ENCODE data around the gene TBL3. TPM values are rescaled to one million over a fixed set of nuclear protein-coding genes. Genes with fewer than 3 reads are reported as not detected.

The TBL3 gene
- total and polyA plus RNA-seq, 5 donors: 19.0 to 39.6 (median 20.3) TPM

DNA sequence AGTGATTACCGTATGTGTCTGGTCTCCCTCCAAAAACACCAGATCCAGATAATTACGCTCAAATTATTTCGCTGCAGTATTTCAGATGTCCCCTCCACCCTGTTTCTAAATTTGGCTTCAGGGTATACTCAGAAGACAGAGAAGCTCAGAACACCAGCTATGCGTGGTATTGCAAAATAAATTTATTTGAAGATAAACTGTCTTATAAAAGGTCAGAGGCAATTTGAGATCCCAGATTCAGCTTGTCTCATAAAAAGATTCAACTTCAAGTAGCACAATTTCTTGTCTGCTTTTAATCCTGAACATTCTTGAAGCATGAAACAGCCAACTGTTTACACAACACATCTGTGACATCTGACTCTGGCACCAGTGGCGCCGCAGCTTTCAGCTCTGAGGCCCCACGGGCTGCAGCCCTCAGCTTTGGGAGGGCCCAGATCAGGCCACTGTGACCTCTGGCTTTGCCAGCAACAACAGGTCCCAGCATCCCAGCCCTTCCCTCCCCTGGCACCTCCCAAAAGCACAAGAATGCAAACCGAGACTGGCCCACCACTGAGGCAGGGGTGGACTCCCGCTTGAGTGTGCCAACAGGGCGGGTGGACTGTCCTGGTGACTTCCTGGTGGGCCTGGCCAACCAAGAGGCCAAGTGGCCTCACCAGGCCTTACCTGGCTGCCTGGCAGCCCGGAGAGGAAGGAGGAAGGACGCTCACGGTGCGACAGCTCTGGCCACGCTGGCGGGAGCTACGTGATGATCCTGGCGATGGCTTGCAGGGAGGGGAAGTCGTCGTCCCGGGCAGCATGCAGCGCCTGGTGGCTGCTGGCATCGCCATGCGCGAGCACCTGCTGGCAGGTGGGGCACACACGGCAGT lies 25.9 kb downstream of the TBL3 start:
- Histone ChIP-seq H3K9me3 (ENCODE audit: control insufficient read depth, low read length) (no peaks in the 10 kb centered on the region), H3K4me1 (ENCODE audit: control insufficient read depth, insufficient read depth, low read length) (peaks cover 2% of the 10 kb centered on the region), H3K4me3 (ENCODE audit: low read length) (no peak overlapping the region), H3K27ac (ENCODE audit: low read length) (no peak overlapping the region), H3K27me3 (ENCODE audit: control insufficient read depth, insufficient read depth) (no peaks in the 10 kb centered on the region)
- DNase-seq: peak; percentile 51 to 65 (median 56)
- peak in 1 of 2 donors; percentile 2 for ATAC-seq
- WGBS: 80% methylated on average over 26 of the region's 26 CpGs
- intact Hi-C loops (cut with DNase I): no loop called here

DNA sequence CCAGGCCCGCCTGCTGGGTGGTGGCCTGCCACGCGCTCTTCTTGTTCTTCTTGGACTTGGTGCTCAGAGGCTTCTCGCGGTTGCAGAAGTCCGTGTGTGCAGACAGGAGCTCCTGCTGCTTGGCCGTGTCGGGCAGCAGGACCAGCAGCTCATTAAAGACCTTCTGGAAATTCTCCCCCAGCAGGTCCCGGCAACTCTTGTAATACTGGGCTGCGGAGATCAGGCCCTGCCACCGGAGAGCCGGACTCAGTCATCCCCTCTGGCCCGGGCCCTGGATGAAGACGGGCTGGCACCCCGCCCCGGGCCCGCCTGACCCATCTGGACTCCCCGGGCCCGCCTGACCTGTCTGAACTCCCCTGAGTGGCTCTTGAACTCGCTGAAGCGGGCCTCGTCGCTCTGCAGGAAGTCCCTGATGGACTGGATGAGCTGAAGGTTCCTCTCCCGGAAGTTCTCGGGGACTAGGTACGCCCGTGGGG lies 26.5 kb downstream of the TBL3 start:
- WGBS: 93% methylated on average over 27 of the region's 27 CpGs
- H3K4me1 ChIP-seq (ENCODE audit: control insufficient read depth, insufficient read depth, low read length): peaks cover 2% of the 10 kb centered on the region
- H3K27ac ChIP-seq (ENCODE audit: low read length): no peak overlapping the region
- no peak overlapping the region for H3K4me3 ChIP-seq (ENCODE audit: low read length)
- no peak for ATAC-seq
- H3K27me3 ChIP-seq (ENCODE audit: control insufficient read depth, insufficient read depth): no peaks in the 10 kb centered on the region
- H3K9me3 ChIP-seq (ENCODE audit: control insufficient read depth, low read length): no peaks in the 10 kb centered on the region
- intact Hi-C loops (cut with DNase I): no loop called here
- peak in 2 of 3 donors; percentile 50 to 52 for DNase-seq

DNA sequence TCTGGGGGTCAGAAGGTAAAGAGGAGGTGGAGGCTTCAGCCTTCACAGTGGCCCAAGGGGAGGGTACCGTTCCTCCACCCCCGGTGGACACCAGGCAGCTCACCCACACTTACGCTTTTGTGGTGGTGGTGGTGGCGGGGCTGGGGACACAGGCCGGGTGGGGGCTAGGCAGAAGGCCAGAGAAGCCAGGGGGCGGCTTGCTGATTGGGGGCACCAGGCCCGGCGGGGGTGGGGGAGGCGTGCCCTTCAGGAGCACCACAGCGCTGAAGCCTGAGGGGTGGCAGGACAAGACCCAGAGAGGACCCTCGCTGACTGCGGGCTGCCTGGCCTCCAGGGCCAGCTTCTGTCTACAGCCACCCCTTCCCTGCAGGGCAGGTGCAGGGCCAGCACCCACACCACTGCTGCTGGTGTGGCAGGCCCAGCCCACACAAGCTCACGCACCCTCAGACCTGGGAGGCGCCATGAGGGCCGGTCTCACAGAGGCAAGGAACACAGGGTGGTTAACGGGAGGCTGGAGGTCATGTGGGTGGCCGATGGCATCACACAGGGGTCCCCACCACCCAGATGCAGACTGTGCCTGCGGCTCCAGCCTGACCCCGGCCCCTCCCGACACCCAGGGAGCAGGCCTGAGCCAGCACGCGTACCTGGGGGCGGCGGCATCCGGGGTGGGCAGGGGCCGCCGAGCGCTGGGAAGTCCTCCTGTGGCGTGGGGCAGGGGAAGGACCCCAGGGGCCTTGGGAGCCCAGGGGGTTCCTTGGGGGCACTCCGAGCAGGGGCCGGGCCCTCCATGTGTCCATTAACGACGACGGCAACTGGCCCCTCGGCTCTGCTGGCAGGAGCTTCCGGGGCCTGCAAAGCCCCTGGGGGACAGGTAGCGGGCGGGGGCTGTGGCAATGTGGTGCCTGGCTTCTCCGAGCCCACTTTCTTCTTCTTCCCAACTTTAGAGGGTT lies 27.3 kb downstream of the TBL3 start:
- DNase-seq: peak in 2 of 3 donors; percentile 57 to 62
- no peak overlapping the region for H3K4me3 ChIP-seq (ENCODE audit: low read length)
- H3K4me1 ChIP-seq (ENCODE audit: control insufficient read depth, insufficient read depth, low read length): peaks cover 2% of the 10 kb centered on the region
- no peak for ATAC-seq
- 93% methylated on average over 39 of the region's 39 CpGs for WGBS
- H3K27me3 ChIP-seq (ENCODE audit: control insufficient read depth, insufficient read depth): no peaks in the 10 kb centered on the region
- H3K27ac ChIP-seq (ENCODE audit: low read length): no peak overlapping the region
- no peaks in the 10 kb centered on the region for H3K9me3 ChIP-seq (ENCODE audit: control insufficient read depth, low read length)
- intact Hi-C loops (cut with DNase I): no loop called here

DNA sequence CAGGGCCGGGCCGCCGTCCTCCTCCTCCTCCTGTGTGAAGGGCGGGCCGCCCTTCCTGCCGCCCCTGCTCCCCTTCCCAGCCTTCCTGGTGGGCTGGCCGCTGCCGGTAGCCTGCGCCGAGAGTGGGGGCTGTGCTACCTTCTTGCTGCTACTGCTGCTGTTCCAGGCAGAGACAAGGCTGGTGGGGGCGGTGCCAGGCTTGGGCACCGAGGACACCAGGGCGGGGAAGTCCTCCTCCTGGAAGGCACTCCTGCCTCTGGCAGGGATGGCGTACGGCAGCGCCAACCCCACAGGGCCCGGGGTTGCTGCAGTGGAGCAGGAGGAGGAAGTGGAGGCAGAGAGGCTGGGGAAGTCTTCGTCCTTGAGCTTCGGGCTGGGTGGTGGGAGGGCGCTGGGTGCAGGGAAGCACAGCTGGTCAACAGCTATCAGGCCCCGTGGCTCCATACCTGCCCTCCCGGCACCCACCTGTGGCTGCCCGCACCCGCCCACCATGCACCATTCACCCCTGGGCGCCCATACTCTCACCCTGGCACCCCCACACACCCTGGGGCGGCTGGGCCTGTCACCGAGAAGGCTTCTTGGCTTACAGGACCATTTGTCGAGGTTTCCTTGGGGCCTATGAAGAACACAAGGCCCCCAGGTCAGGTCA lies 28.1 kb downstream of the TBL3 start:
- intact Hi-C loops (cut with DNase I): loop anchor here in 1 of 4 donors (5.0 kb wide), 1 partner anchor 152 kb away; no protein-coding TSS in a partner anchor
- WGBS: 85% methylated on average over 28 of the region's 28 CpGs

DNA sequence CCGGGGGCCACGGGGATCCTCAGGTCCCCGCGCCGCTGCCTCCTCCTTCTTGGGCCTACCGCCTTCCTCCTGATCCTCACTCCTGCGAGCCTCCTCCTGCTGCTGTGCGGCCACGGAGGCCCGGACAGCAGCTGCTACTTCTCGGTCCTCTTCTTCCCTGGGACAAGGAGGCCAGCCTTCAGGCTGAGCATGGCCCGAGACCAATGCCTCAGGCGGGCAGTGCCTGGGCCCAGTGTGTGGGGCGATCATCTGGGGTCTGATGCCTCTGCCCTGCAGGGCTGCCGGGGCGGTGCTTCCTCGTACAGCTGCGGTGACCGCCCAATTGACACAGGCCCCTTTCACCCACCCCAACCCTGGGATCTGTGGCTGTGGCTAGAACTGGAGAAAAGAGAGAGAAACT lies 29.2 kb downstream of the TBL3 start:
- H3K27ac ChIP-seq (ENCODE audit: low read length): no peak overlapping the region
- 94% methylated on average over 19 of the region's 19 CpGs for WGBS
- H3K9me3 ChIP-seq (ENCODE audit: control insufficient read depth, low read length): no peaks in the 10 kb centered on the region
- intact Hi-C loops (cut with DNase I): loop anchor here in 1 of 4 donors (5.0 kb wide), 1 partner anchor 151 kb away; no protein-coding TSS in a partner anchor
- H3K27me3 ChIP-seq (ENCODE audit: control insufficient read depth, insufficient read depth): no peaks in the 10 kb centered on the region
- DNase-seq (peak in 2 of 3 donors; percentile 40 to 50), ATAC-seq (no peak)
- peaks cover 2% of the 10 kb centered on the region for H3K4me1 ChIP-seq (ENCODE audit: control insufficient read depth, insufficient read depth, low read length)
- no peak overlapping the region for H3K4me3 ChIP-seq (ENCODE audit: low read length)

More for the DNA sequence above, 28.1 kb downstream of the TBL3 start:
- Histone ChIP-seq H3K27ac (ENCODE audit: low read length) (no peak overlapping the region), H3K9me3 (ENCODE audit: control insufficient read depth, low read length) (no peaks in the 10 kb centered on the region), H3K4me3 (ENCODE audit: low read length) (no peak overlapping the region), H3K27me3 (ENCODE audit: control insufficient read depth, insufficient read depth) (no peaks in the 10 kb centered on the region), H3K4me1 (ENCODE audit: control insufficient read depth, insufficient read depth, low read length) (peaks cover 2% of the 10 kb centered on the region)
- DNase-seq (peak in 1 of 3 donors; percentile 53), ATAC-seq (no peak)

DNA sequence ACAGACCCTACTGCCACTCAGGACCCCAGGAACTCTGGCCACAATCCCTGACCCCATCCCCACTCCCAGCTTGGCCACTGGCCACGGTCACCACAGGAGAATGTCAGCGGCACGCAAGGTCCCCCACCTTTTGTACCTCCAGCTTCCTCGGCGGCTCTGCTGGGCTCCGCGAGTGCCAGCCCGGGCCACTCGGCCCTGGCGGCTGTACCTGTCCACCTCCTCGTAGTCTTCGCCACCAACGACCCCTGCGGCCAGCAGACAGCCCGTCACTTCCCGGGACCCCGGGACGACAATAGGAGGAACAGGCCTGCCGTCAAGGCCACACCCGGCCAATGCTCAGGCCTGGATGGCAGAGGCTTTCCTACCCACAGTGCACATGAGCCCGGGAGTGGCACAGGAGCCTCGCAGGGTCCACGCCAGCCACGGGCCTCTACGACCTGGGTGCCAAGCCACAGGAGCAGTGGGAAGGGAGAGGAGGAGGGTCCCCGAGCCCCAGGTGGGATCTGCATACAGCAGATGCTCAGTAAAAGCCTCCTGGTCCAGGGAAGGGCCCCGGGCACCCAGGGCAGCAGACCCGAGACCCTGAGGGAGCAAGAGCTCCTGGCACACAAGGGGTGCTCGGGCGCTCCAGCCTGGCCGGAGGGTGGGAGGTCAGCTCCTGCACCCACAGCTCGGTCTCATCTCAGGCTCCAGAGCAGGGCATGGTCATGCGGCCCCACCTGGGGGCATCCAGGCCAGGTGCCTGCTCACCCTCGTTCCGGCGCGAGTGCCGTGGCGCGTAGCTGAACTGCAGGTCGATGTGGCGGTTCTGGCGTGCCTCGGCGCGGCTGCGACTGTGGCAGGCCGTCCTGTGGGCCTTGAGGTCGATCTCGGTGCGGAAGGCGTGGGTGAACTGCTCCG lies 29.9 kb downstream of the TBL3 start:
- Histone ChIP-seq H3K9me3 (ENCODE audit: control insufficient read depth, low read length) (no peaks in the 10 kb centered on the region), H3K27me3 (ENCODE audit: control insufficient read depth, insufficient read depth) (no peaks in the 10 kb centered on the region), H3K27ac (ENCODE audit: low read length) (no peak overlapping the region), H3K4me3 (ENCODE audit: low read length) (no peak overlapping the region), H3K4me1 (ENCODE audit: control insufficient read depth, insufficient read depth, low read length) (peaks cover 2% of the 10 kb centered on the region)
- ATAC-seq (no peak), DNase-seq (peak in 2 of 3 donors; percentile 47 to 51)
- 94% methylated on average over 53 of the region's 53 CpGs for whole genome bisulfite sequencing
- intact Hi-C loops (cut with DNase I): loop anchor here in 1 of 4 donors (5.0 kb wide), 1 partner anchor 151 kb away; no protein-coding TSS in a partner anchor

DNA sequence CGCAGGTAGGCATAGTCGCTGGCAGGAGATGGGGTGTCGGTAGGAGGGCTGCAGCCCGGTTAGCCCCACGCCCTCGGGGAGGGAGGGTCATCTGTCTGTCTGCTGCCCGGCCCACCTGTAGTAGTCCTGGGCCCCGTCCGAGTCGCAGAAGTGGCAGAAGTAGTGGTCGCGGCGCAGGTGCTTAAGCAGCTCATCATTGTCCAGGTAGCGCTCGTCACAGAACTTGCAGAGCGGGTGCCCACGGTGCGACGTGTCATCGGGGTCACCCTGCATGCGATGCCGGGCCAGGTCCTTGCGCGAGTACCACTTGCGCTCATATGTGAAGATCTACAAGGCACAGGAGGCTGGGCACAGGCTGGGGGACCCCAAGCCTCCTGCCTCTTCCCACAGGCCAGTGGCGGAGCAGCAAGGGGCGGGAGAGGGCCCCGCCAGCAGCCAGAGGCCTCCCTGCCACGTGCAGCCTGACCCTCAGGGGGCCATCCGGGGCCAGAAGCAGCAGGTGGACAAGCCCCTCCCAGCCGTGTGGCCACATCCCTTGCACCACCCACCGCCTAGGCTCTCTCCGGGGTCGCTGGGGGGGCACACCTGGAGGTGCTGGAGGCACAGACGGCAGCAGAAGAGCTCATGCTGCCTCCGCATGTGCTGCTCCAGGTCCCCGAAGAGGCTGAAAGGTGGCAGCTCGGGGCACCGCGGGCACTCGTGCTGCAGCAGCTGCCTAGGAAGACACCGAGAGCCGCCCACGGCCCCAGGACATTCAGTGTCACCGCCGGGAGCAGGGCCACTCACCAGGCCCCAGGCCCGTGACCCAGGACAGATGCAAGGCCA lies 30.8 kb downstream of the TBL3 start:
- Histone ChIP-seq H3K4me3 (ENCODE audit: low read length) (no peak overlapping the region), H3K27ac (ENCODE audit: low read length) (no peak overlapping the region), H3K27me3 (ENCODE audit: control insufficient read depth, insufficient read depth) (no peaks in the 10 kb centered on the region), H3K4me1 (ENCODE audit: control insufficient read depth, insufficient read depth, low read length) (peaks cover 4% of the 10 kb centered on the region), H3K9me3 (ENCODE audit: control insufficient read depth, low read length) (no peaks in the 10 kb centered on the region)
- intact Hi-C loops (cut with DNase I): loop anchor here in 1 of 4 donors (5.0 kb wide), 1 partner anchor 150 kb away; no protein-coding TSS in a partner anchor
- DNase-seq: peak in 1 of 3 donors; percentile 65
- 90% methylated on average over 47 of the region's 47 CpGs for WGBS
- ATAC-seq: no peak

DNA sequence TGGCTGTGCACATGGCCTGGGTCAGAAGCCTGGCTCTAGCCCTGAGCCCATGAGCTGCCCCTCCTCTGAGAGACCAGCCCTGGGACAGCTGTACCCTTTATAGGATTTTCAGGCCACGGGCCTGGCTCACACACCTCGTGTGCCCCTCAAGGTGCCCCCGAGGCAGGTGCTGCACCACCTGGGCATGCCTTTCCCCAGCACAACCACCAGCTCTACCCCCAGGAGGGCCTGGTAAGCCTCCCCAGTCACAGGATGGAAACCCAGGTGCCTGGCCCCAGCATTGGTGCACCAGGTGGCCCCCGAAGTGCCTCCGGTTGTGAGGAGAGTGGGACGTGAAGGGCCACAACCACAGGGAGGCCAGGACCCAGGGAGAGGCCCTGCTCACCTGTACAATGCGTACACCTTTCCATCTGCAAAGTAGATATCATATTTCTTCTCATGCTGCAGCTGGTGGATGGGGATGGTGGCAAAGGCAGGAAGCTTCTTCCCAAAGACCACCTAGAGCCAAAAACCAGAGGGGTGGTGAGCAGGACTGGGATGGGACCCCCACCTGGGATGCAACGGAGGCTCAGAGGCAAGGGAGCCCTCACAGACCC lies 31.5 kb downstream of the TBL3 start:
- no peak overlapping the region for H3K4me3 ChIP-seq (ENCODE audit: low read length)
- ATAC-seq (no peak), DNase-seq (no peak)
- peaks cover 8% of the 10 kb centered on the region for H3K4me1 ChIP-seq (ENCODE audit: control insufficient read depth, insufficient read depth, low read length)
- no peaks in the 10 kb centered on the region for H3K9me3 ChIP-seq (ENCODE audit: control insufficient read depth, low read length)
- intact Hi-C loops (cut with DNase I): loop anchor here in 1 of 4 donors (5.0 kb wide), 1 partner anchor 149 kb away; no protein-coding TSS in a partner anchor
- 81% methylated on average over 8 of the region's 8 CpGs for WGBS
- H3K27ac ChIP-seq (ENCODE audit: low read length): no peak overlapping the region
- H3K27me3 ChIP-seq (ENCODE audit: control insufficient read depth, insufficient read depth): no peaks in the 10 kb centered on the region

Measured in right cardiac atrium (tissue), 5 donors.